Measurements from ENCODE around the gene SORCS2. TPM values are rescaled to one million over a fixed set of nuclear protein-coding genes. Genes with fewer than 3 reads are reported as not detected.

The SORCS2 gene
- total and polyA plus RNA-seq, 2 experiments from 2014 or later, result 0.38 to 1.4 TPM

DNA sequence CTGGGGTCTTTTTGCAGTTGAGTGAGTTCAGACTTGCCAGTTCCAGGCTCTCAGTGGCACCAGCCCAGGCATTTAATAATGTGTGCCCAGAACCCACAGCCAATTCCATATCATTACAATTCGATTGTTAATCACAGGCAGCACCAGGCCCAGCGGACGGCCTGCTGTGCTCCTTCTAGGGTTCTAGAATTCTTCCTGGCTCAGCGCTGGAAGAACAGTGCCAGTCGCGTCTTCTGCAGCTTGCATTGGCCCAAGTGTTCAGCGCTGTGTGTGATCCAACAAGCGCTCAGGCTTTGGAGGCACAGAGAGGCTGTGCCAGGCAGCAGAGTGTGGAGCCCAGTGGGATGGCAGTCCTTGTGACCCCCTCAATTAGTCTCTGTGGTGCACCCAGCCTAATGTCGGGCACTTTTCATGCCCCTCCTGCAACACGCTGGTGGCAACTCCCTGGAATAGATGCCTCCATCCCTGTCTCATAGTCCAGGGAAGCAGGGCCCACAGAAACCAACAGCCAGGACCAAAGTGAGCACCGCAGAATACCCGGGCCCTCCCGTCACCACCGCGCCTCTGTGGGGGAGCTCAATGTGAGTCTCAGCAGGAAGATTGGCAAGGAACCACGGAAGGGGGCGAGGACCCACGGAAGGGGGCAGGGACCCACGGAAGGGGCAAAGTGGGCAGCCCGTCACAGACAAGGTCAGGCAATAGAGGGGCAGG lies 554.2 kb downstream of the SORCS2 start:
- no peak overlapping the region for H3K4me3 ChIP-seq
- H3K27me3 ChIP-seq (replicated peaks; ENCODE audit: insufficient read depth), result no peaks in the 10 kb centered on the region
- H3K9me3 ChIP-seq (ENCODE audit: low read depth), result no peaks in the 10 kb centered on the region
- H3K79me2 ChIP-seq (ENCODE audit: insufficient read depth), result no peaks in the 10 kb centered on the region
- peaks cover 19% of the 10 kb centered on the region for H3F3A ChIP-seq (ENCODE audit: insufficient read depth)
- H2AFZ ChIP-seq, result no peak overlapping the region
- no peak for DNase-seq
- H3K27ac ChIP-seq, result no peak overlapping the region
- in situ Hi-C loops (cut with MboI), result no loop called here
- no peaks in the 10 kb centered on the region for H3K9me2 ChIP-seq (ENCODE audit: insufficient read depth)
- no peaks in the 10 kb centered on the region for H3K36me3 ChIP-seq (ENCODE audit: low read depth)
- H3K4me1 ChIP-seq (ENCODE audit: insufficient read depth), result no peaks in the 10 kb centered on the region
- H3K9ac ChIP-seq, result no peak overlapping the region
- WGBS, 2 experiments (ENCODE audit: low coverage in 1 of 2, low lambda C conversion rate in 2 of 2, missing lambda C conversion rate in 2 of 2), result 73 to 77% methylated on average over 15 to 20 of the region's 20 CpGs
- TF ChIP-seq EZH2 (IDR thresholded peaks at IDR 0.05; ENCODE audit: insufficient read depth, poor library complexity, severe bottlenecking) (no peak), EZH2phosphoT487 (IDR thresholded peaks at IDR 0.05; ENCODE audit: insufficient read depth, low read depth) (no peak)
- no peaks in the 10 kb centered on the region for H4K20me1 ChIP-seq (ENCODE audit: insufficient read depth)
- H3K4me2 ChIP-seq (ENCODE audit: unreplicated experiment), result no peak overlapping the region

DNA sequence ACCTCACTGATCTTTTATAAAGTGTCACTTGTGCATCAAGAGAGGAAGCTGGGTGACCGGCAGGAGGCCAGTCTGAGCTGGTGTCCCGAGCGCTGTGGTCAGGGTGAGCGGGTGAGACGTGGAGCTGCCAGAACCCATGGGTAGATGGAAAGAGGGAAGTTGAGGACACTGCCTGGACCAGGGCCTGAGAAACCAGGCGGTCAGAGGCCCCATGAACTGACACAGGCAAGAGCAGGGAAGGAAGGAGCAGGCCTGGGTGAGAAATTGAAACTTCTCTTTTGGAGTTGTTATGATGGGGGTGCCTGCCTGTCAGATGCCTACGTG lies 554.7 kb downstream of the SORCS2 start:
- no peaks in the 10 kb centered on the region for H4K20me1 ChIP-seq (ENCODE audit: insufficient read depth)
- no peaks in the 10 kb centered on the region for H3K9me3 ChIP-seq (ENCODE audit: low read depth)
- no peaks in the 10 kb centered on the region for H3K79me2 ChIP-seq (ENCODE audit: insufficient read depth)
- H3K4me1 ChIP-seq (ENCODE audit: insufficient read depth), result no peaks in the 10 kb centered on the region
- no peak overlapping the region for H2AFZ ChIP-seq
- no peak for TF ChIP-seq EZH2 (IDR thresholded peaks at IDR 0.05; ENCODE audit: insufficient read depth, poor library complexity, severe bottlenecking)
- no peak for TF ChIP-seq EZH2phosphoT487 (IDR thresholded peaks at IDR 0.05; ENCODE audit: insufficient read depth, low read depth)
- no peak overlapping the region for H3K4me3 ChIP-seq
- no peaks in the 10 kb centered on the region for H3K36me3 ChIP-seq (ENCODE audit: low read depth)
- H3K9ac ChIP-seq, result no peak overlapping the region
- H3K9me2 ChIP-seq (ENCODE audit: insufficient read depth), result no peaks in the 10 kb centered on the region
- 81 to 84% methylated on average over 7 of the region's 7 CpGs for WGBS, 2 experiments (ENCODE audit: low coverage in 1 of 2, low lambda C conversion rate in 2 of 2, missing lambda C conversion rate in 2 of 2)
- H3F3A ChIP-seq (ENCODE audit: insufficient read depth), result peaks cover 24% of the 10 kb centered on the region
- no peaks in the 10 kb centered on the region for H3K27me3 ChIP-seq (replicated peaks; ENCODE audit: insufficient read depth)
- in situ Hi-C loops (cut with MboI), result no loop called here
- no peak overlapping the region for H3K4me2 ChIP-seq (ENCODE audit: unreplicated experiment)
- no peak overlapping the region for H3K27ac ChIP-seq
- no peak for DNase-seq

DNA sequence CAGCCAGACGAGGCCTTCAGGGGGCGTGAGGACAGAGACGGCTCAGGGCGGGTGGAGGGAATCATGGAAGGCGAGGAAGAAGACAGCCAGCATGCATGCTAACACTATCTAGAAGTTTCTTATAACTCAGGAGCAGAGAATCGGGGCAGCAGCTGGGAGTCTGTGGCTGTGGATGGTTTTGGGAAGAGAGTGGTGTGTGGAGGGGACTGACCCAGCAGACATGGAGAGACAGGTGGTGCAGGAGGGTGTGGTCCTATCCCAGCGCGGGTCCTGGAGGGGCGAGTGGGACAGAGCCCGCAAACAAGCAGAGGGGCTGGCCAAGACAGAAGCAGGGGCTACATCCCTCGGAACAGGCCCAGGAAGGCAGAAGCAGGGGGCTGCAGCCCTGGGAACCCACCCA lies 555.2 kb downstream of the SORCS2 start:
- no peak for DNase-seq
- H3K79me2 ChIP-seq (ENCODE audit: insufficient read depth), result no peaks in the 10 kb centered on the region
- no peaks in the 10 kb centered on the region for H3K9me2 ChIP-seq (ENCODE audit: insufficient read depth)
- H3K36me3 ChIP-seq (ENCODE audit: low read depth), result no peaks in the 10 kb centered on the region
- in situ Hi-C loops (cut with MboI), result no loop called here
- H3K9me3 ChIP-seq (ENCODE audit: low read depth), result no peaks in the 10 kb centered on the region
- H3K4me3 ChIP-seq, result no peak overlapping the region
- WGBS, 2 experiments (ENCODE audit: low coverage in 1 of 2, low lambda C conversion rate in 2 of 2, missing lambda C conversion rate in 2 of 2), result 89 to 91% methylated on average over 8 to 11 of the region's 11 CpGs
- no peaks in the 10 kb centered on the region for H4K20me1 ChIP-seq (ENCODE audit: insufficient read depth)
- TF ChIP-seq EZH2 (IDR thresholded peaks at IDR 0.05; ENCODE audit: insufficient read depth, poor library complexity, severe bottlenecking) (no peak), EZH2phosphoT487 (IDR thresholded peaks at IDR 0.05; ENCODE audit: insufficient read depth, low read depth) (no peak)
- H3K4me1 ChIP-seq (ENCODE audit: insufficient read depth), result no peaks in the 10 kb centered on the region
- H2AFZ ChIP-seq, result no peak overlapping the region
- H3K27me3 ChIP-seq (replicated peaks; ENCODE audit: insufficient read depth), result no peaks in the 10 kb centered on the region
- H3K27ac ChIP-seq, result no peak overlapping the region
- peaks cover 27% of the 10 kb centered on the region for H3F3A ChIP-seq (ENCODE audit: insufficient read depth)
- H3K9ac ChIP-seq, result no peak overlapping the region
- H3K4me2 ChIP-seq (ENCODE audit: unreplicated experiment), result no peak overlapping the region

DNA sequence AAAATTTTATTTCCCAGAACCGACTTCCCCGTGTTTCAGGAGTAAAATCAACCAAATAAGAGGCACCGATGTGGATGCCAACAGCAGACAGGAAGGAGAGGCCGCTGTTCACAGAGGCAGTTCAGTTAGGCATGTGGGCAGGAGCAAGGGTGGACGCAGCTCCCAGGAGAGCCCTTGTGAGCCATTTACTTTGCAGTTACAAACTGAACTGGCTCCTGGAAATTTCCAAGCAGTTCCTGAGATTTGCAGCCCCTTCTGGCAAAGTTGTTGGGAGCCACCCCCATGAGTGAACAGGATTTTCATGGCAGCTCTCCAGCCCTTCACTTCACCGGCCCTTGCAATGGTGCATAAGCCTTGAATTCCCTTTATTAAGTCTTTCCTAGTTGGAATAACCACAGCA lies 558.2 kb downstream of the SORCS2 start:
- Histone ChIP-seq H3K4me2 (ENCODE audit: unreplicated experiment) (no peak overlapping the region), H2AFZ (no peak overlapping the region), H3K27ac (no peak overlapping the region), H3K9me2 (ENCODE audit: insufficient read depth) (no peaks in the 10 kb centered on the region), H3K4me3 (no peak overlapping the region), H3K27me3 (replicated peaks; ENCODE audit: insufficient read depth) (no peaks in the 10 kb centered on the region), H3K4me1 (ENCODE audit: insufficient read depth) (no peaks in the 10 kb centered on the region), H3K9me3 (ENCODE audit: low read depth) (no peaks in the 10 kb centered on the region), H4K20me1 (ENCODE audit: insufficient read depth) (no peaks in the 10 kb centered on the region), H3F3A (ENCODE audit: insufficient read depth) (peaks cover 30% of the 10 kb centered on the region), H3K36me3 (ENCODE audit: low read depth) (no peaks in the 10 kb centered on the region), H3K9ac (no peak overlapping the region), H3K79me2 (ENCODE audit: insufficient read depth) (no peaks in the 10 kb centered on the region)
- 61 to 63% methylated on average over 6 of the region's 6 CpGs for WGBS, 2 experiments (ENCODE audit: low coverage in 1 of 2, low lambda C conversion rate in 2 of 2, missing lambda C conversion rate in 2 of 2)
- DNase-seq, result no peak
- in situ Hi-C loops (cut with MboI), result no loop called here
- TF ChIP-seq EZH2phosphoT487 (IDR thresholded peaks at IDR 0.05; ENCODE audit: insufficient read depth, low read depth) (no peak), EZH2 (IDR thresholded peaks at IDR 0.05; ENCODE audit: insufficient read depth, poor library complexity, severe bottlenecking) (no peak)

DNA sequence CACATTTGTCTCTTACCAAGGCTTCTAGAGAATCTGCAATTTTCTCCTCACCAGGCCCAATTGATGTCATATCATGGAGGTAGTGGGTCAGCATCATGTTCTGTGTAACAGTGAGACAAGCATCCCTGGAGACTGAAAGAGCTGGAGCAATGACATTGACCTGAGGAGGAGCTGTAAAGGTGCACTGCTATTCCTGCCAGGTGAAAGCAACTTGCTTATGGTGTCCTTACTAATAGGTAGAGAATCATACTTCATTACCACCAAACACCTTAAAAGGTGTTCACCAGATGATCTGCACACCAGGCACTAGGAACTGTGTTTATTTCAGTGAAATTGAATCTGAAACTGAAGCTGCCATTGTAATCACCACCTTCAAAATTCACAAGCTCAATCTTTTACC lies 558.6 kb downstream of the SORCS2 start:
- in situ Hi-C loops (cut with MboI), result no loop called here
- H3K9ac ChIP-seq, result no peak overlapping the region
- no peaks in the 10 kb centered on the region for H3K4me1 ChIP-seq (ENCODE audit: insufficient read depth)
- no peak for TF ChIP-seq EZH2phosphoT487 (IDR thresholded peaks at IDR 0.05; ENCODE audit: insufficient read depth, low read depth)
- TF ChIP-seq EZH2 (IDR thresholded peaks at IDR 0.05; ENCODE audit: insufficient read depth, poor library complexity, severe bottlenecking), result no peak
- no peaks in the 10 kb centered on the region for H3K36me3 ChIP-seq (ENCODE audit: low read depth)
- H3F3A ChIP-seq (ENCODE audit: insufficient read depth), result peaks cover 30% of the 10 kb centered on the region
- no peak overlapping the region for H3K4me2 ChIP-seq (ENCODE audit: unreplicated experiment)
- H2AFZ ChIP-seq, result no peak overlapping the region
- H3K4me3 ChIP-seq, result no peak overlapping the region
- no peak overlapping the region for H3K27ac ChIP-seq
- DNase-seq, result no peak
- H3K79me2 ChIP-seq (ENCODE audit: insufficient read depth), result no peaks in the 10 kb centered on the region
- H3K9me3 ChIP-seq (ENCODE audit: low read depth), result no peaks in the 10 kb centered on the region
- H3K27me3 ChIP-seq (replicated peaks; ENCODE audit: insufficient read depth), result no peaks in the 10 kb centered on the region
- no peaks in the 10 kb centered on the region for H4K20me1 ChIP-seq (ENCODE audit: insufficient read depth)
- H3K9me2 ChIP-seq (ENCODE audit: insufficient read depth), result no peaks in the 10 kb centered on the region

All from GM23248 (cell line).